Pulmonary artery endothelial cell (primary cell): ENCODE measurements around the gene ST6GALNAC3. TPM values are rescaled to one million over a fixed set of nuclear protein-coding genes. Genes with fewer than 3 reads are reported as not detected.
A peak's percentile ranks its signal among the peaks of the same experiment; 100 is the strongest.
"Not testable (repeated sequence)": the region's sequence is repeated elsewhere in the genome, so short reads cannot be mapped to it uniquely, and the experiment has no call there.

Experiments used
- DNase-seq: peaks from one replicate; pipeline ENCODE4 v3.0.0-alpha.2; 2011; ENCODE audit warnings: low read depth, low spot score
- total RNA-seq: library from RNA; depleted of rRNA; stranded (reverse); fragments of >200 nt; gene quantifications from 2 replicates; pipeline ENCODE4 v1.2.3, GENCODE V29; 2014

The ST6GALNAC3 gene
- 34.6 and 40.9 TPM in 2 replicates for total RNA-seq

DNA sequence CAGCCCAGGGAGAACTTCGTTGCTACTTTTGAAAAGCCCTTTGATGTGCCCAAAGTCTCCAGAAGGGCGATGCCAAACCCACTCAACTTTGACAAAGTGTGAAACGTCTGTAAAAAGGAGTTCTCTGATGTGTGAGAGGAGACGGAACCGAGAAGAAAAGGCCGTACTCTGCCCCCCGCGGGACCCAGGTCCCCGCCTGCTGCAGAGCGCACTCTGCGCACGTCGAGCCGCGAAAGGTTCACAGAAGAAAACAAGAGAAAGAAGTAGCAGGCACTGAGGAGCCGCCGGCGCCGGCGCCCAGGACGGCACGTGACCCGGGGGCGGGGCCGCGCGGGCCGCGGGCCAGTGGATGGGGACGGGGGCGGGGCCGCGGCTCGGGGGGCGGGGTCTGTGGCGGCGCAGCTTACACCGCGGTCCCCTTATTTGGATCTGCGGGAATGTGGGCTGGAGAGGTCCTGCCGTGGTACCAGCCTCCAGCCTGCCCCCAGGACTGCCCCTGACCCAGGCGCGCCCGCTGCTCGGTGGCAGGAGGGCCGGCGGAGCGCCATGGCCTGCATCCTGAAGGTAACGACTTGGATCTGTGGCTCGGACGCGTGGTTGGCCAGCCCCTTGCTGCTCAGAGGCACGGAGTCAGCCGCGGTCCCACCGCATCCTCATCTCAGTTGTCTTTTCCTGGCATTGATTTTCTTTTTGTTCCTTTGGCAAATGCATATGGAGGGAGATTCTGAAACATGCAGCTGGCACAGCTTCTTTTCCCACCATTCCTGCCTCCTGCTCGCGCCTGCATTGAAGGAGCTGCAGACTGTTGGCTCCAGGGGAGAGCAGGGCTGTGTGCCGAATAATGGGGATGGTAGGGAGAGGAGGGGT lies at the start of gene ST6GALNAC3:
TSS of gene ST6GALNAC3 (plus strand) at position 426 of the 867 bp plus-strand sequence.
- DNase-seq, result peak; percentile 2

DNA sequence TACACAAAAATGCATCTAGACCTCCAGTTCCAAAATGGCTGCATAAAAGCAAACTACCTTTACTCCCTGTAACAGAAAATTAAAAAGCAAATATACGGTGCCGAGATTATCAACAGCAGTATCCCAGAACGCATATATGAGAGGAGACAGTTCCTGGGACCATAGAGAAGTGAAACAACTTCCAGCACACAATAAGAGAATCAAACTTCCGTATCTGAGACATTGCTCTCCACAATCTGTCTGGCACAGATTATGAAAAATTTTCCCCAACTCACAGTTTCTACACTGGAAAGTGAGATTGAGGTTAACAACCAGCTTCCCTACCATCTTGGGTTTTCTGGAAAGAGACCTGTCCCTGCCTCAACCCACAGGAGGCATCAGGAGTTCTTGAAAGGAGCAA lies 47.2 kb upstream of the ST6GALNAC3 start:
- DNase-seq, result no peak

- DNase-seq, result no peak
These were observed 45.2 kb upstream of the ST6GALNAC3 start for GRCh38 chr1:76029331-76029730.

- no peak for DNase-seq
These were observed 43.0 kb upstream of the ST6GALNAC3 start for GRCh38 chr1:76031496-76031895.

- DNase-seq, result no peak
These were observed 40.6 kb upstream of the ST6GALNAC3 start for GRCh38 chr1:76033800-76034475.

DNA sequence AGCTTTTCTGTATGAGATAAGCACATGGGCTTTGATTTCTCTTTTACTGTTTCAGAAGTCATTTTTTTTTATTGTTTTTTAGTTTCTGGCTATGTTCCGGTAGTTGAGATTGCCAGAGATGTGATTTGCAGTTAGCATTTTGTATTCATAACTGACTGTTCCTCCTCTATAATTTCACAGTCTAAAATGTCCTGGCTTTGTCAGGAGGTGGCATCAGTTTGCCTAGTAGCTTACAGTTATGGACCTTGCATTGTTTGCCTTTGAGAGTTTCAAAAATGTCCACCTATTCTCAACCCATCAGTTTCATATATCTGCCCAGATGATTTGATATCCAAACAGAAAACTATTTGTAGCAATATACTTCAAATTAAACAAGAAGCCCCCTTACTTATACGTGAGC lies 39.5 kb upstream of the ST6GALNAC3 start:
- DNase-seq, result no peak

GRCh38 chr1:76037324-76037723 lies 37.2 kb upstream of the ST6GALNAC3 start:
- no peak for DNase-seq

DNA sequence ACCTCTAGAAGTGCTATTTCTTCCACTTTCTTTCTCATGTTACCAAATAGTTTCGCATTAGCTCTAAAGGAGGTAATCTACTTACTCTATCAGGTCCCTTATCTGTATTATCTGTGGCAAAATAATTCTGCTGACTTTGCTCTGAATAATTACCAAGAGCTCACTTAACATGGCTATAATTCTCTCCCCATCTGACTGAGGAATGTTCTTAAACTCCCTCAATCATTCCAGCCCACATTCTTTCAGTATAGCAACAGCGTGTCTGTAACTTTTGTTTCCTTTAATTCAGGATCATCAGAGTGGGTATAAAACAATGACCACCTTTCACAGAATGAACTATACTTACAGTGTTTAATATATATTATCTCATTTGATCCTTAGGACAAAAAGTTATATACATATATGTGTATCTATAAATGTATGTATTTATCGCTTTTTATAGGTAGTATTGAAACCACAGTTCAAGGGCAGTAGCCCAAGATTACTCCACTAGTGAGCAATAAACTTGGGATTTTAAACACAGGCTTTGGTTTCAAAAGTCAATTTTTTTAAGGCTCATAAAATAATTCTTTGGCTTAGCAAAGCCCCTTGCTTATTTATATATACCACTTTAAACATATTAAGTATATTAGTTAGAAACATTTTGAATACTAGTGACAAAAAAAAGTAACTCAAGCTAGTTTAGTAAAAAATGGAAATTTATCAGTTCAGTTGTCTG lies 36.1 kb upstream of the ST6GALNAC3 start:
- no peak for DNase-seq

DNA sequence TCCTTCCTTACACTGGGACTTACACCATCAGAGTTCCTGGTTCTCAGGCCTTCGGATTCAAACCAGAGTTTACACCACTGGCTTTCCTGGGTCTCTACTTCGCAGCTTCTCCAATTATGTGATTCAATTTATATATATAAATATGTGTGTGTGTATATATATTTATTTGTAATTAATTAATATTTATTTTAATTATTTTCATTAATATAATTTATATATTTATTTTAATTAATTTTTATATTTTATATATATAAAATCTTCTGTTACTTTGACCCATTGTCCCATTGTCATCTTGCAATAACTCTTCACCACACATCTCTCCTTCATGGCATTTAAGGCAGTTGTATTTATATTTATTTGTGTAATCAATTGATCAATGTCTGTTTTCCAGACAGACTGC lies 28.4 kb upstream of the ST6GALNAC3 start:
- no peak for DNase-seq

- no peak for DNase-seq
These were observed 26.3 kb upstream of the ST6GALNAC3 start for GRCh38 chr1:76048219-76048618.

- DNase-seq, result no peak
These were observed 25.6 kb upstream of the ST6GALNAC3 start for GRCh38 chr1:76048926-76049325.

- no peak for DNase-seq
These were observed 25.0 kb upstream of the ST6GALNAC3 start for GRCh38 chr1:76049498-76049897.

DNA sequence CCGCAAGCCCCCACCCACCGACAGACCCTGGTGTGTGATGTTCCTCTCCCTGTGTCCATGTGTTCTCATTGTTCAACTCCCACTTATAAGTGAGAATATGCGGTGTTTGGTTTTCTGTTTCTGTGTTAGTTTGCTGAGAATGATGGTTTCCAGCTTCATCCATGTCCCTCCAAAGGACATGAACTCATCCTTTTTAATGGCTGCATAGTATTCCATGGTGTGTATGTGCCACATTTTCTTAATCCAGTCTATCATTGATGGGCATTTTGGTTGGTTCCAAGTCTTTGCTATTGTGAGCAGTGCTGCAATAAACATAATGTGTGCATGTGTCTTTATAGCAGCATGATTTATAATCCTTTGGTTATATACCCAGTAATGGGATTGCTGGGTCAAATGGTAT lies 24.5 kb upstream of the ST6GALNAC3 start:
- DNase-seq, result not testable (repeated sequence)

DNA sequence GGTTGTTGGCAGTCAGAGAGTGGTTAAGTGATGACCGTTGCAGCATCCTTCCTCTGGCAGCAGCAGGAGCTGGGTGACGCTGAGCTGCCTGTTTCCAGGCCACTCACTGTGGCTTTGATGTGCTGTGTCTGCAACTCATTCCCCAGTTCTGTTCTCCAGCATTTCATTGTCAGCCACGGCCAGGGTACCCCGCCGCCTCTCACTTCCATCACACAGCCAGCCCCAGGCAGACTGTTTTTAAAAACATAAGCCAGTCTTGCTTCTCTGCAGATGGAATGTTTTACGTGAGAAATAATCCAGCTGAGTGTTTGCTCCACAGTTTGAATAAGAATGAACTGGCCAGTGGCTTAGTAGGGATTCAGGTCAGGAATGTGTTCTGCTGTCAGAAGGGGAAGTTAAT lies 21.5 kb upstream of the ST6GALNAC3 start:
- DNase-seq, result no peak

DNA sequence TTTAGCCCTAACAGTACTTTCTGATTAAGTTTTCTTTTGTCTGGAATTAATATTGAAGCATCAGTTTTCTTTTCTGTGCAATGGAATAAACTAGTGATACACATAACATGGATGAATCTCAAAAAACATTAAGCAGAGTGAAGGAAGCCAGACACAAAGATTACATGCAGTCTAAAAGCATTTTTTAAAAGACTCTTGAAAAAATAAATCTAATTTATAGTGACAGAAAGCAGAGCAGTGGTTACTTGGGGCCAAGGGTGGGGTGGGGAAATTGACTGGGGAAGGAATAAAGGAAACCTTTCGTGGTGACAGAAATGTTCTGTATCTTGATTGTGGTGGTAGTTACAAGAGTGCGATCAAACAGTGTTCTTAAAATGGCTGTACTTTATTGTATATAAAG lies 20.2 kb upstream of the ST6GALNAC3 start:
- DNase-seq, result no peak

DNA sequence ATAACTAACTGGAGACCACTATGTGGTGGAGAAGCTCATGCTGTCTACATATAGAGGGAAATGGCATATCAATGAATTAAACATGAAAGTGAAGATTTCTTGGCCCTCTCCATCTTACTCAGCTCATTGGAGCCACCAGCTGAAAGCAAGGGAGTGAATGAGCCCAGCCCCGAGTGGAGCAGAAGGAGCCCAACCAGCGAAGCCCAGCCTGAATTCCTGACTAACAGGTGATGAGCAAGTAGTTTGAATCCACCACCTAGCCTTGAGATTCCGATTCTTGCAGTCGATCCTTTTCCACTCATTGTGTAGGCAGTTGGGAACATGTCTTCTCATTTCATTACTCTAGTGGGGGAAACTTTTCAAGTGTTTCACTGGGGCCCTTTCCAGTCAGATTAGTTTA lies 18.6 kb upstream of the ST6GALNAC3 start:
- DNase-seq, result no peak

DNA sequence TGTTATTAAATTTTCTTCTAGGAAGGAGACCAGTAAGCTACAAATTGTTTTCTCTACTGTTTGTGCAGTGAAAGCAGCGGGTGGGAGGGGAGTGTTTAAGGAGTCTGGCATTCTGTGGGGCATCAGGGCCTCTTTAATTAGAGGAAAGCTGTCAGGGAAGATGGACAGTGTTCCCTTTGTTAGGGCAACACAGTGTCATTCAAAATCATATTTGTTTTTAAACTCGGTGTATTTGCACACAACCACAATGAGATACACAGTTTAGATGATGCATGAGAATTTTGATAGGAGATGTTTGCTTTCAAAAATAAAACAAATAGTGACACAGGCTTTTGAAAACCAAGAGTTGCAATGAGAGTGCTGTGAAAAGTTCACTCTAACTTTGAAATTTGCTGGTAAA lies 15.1 kb upstream of the ST6GALNAC3 start:
- DNase-seq, result no peak

- no peak for DNase-seq
These were observed 9.3 kb upstream of the ST6GALNAC3 start for GRCh38 chr1:76065270-76065669.

GRCh38 chr1:76066394-76066793 lies 8.2 kb upstream of the ST6GALNAC3 start:
- peak; percentile 13 for DNase-seq

GRCh38 chr1:76068542-76068941 lies 6.0 kb upstream of the ST6GALNAC3 start:
- peak; percentile 63 for DNase-seq

GRCh38 chr1:76068953-76069561 lies 5.5 kb upstream of the ST6GALNAC3 start:
- DNase-seq, result peak; percentile 3

- no peak for DNase-seq
These were observed 4.0 kb upstream of the ST6GALNAC3 start for GRCh38 chr1:76070538-76070937.
